Activated naive CD4-positive, alpha-beta T cell treated with anti-CD3 and anti-CD28 coated beads, Interleukin-2, amount 50 U/mL, for 72 hours (primary cell): ENCODE results near the gene ZNF346. TPM values are rescaled to one million over a fixed set of nuclear protein-coding genes. Genes with fewer than 3 reads are reported as not detected.
A peak's percentile ranks its signal among the peaks of the same experiment; 100 is the strongest.
"Not testable (repeated sequence)": the region's sequence is repeated elsewhere in the genome, so short reads cannot be mapped to it uniquely, and the experiment has no call there.

Experiments
- ATAC-seq, 2 donors: fragments of 150-1000 bp; cut with Tn5 transposase; 2 replicates each; pipeline ENCODE4 v1.10.0; 2021; ENCODE audit warnings: mild to moderate bottlenecking in 2 of 2, moderate library complexity in 2 of 2
- DNase-seq, 2 donors: peaks; one replicate each; pipeline ENCODE4 v3.0.0; 2021 to 2022; ENCODE audit warnings: low spot score in 2 of 2
- H3K27ac Mint-ChIP-seq, 2 donors: one replicate each; pipeline ENCODE4 v1.8.0; 2022; ENCODE audit warnings: mild to moderate bottlenecking in 2 of 2, mixed read lengths in 2 of 2
- H3K36me3 Mint-ChIP-seq, 2 donors: one replicate each; pipeline ENCODE4 v1.8.0; 2022; ENCODE audit warnings: mixed read lengths in 2 of 2
- H3K9me3 Mint-ChIP-seq, 2 donors: one replicate each; pipeline ENCODE4 v1.8.0; 2022; ENCODE audit warnings: mixed read lengths in 2 of 2
- total RNA-seq, 2 donors: library from RNA; stranded (reverse); gene quantifications; one replicate each; pipeline ENCODE4 v1.2.3, GENCODE V29; 2022

Gene ZNF346
- total RNA-seq, 2 donors from 2014 or later = 20.7 to 24.3 TPM

- ATAC-seq (no peak), DNase-seq (no peak)
- H3K9me3 Mint-ChIP-seq = no peaks in the 10 kb centered on the region
- no peak overlapping the region for H3K27ac Mint-ChIP-seq
- no peaks in the 10 kb centered on the region for H3K36me3 Mint-ChIP-seq
Observed at GRCh38 chr5:177040814-177041420, 18.4 kb downstream of the ZNF346 start.

GRCh38 chr5:177041936-177042335 is 19.4 kb downstream of the ZNF346 start:
- no peak for ATAC-seq
- no peak overlapping the region for H3K27ac Mint-ChIP-seq
- H3K36me3 Mint-ChIP-seq = no peaks in the 10 kb centered on the region
- no peaks in the 10 kb centered on the region for H3K9me3 Mint-ChIP-seq
- no peak for DNase-seq

- Mint-ChIP-seq H3K27ac (no peak overlapping the region), H3K36me3 (no peaks in the 10 kb centered on the region), H3K9me3 (no peaks in the 10 kb centered on the region)
- ATAC-seq (no peak), DNase-seq (no peak)
Observed at GRCh38 chr5:177043114-177043513, 20.6 kb downstream of the ZNF346 start.

- peak overlapping the region in 1 of 2 donors; percentile 32 for H3K27ac Mint-ChIP-seq
- H3K36me3 Mint-ChIP-seq = no peaks in the 10 kb centered on the region
- no peaks in the 10 kb centered on the region for H3K9me3 Mint-ChIP-seq
- ATAC-seq (no peak), DNase-seq (no peak)
Observed at GRCh38 chr5:177043958-177044357, 21.5 kb downstream of the ZNF346 start.

GRCh38 chr5:177044641-177045040 is 22.1 kb downstream of the ZNF346 start:
- Mint-ChIP-seq H3K9me3 (no peaks in the 10 kb centered on the region), H3K27ac (peak overlapping the region in 1 of 2 donors; percentile 2), H3K36me3 (no peaks in the 10 kb centered on the region)
- DNase-seq (no peak), ATAC-seq (no peak)

GRCh38 chr5:177045631-177046030 is 23.1 kb downstream of the ZNF346 start:
- H3K36me3 Mint-ChIP-seq = no peaks in the 10 kb centered on the region
- DNase-seq = no peak
- ATAC-seq = no peak
- no peak overlapping the region for H3K27ac Mint-ChIP-seq
- no peaks in the 10 kb centered on the region for H3K9me3 Mint-ChIP-seq

GRCh38 chr5:177048531-177048930 is 26.0 kb downstream of the ZNF346 start:
- not testable (repeated sequence) for H3K27ac Mint-ChIP-seq, DNase-seq, H3K9me3 Mint-ChIP-seq, H3K36me3 Mint-ChIP-seq, ATAC-seq

GRCh38 chr5:177049285-177049684 is 26.8 kb downstream of the ZNF346 start:
- ATAC-seq = no peak
- no peaks in the 10 kb centered on the region for H3K9me3 Mint-ChIP-seq
- H3K27ac Mint-ChIP-seq = peak overlapping the region in 1 of 2 donors; percentile 44
- no peak for DNase-seq
- H3K36me3 Mint-ChIP-seq = peaks cover 0 to 5% of the 10 kb centered on the region in 2 donors

- DNase-seq (no peak), ATAC-seq (no peak)
- Mint-ChIP-seq H3K9me3 (no peaks in the 10 kb centered on the region), H3K27ac (no peak overlapping the region), H3K36me3 (no peaks in the 10 kb centered on the region)
Observed at GRCh38 chr5:177064500-177065277, 42.2 kb downstream of the ZNF346 start.

- Mint-ChIP-seq H3K9me3 (no peaks in the 10 kb centered on the region), H3K36me3 (no peaks in the 10 kb centered on the region), H3K27ac (no peak overlapping the region)
- ATAC-seq = no peak
- DNase-seq = no peak
Observed at GRCh38 chr5:177065491-177065890, 43.0 kb downstream of the ZNF346 start.

- Mint-ChIP-seq H3K36me3 (no peaks in the 10 kb centered on the region), H3K9me3 (no peaks in the 10 kb centered on the region), H3K27ac (peak overlapping the region in 1 of 2 donors; percentile 54)
- no peak for DNase-seq
- no peak for ATAC-seq
Observed at GRCh38 chr5:177066224-177066623, 43.7 kb downstream of the ZNF346 start.

GRCh38 chr5:177067503-177067902 is 45.0 kb downstream of the ZNF346 start:
- H3K27ac Mint-ChIP-seq = peak overlapping the region in 1 of 2 donors; percentile 60
- H3K9me3 Mint-ChIP-seq = no peaks in the 10 kb centered on the region
- DNase-seq (no peak), ATAC-seq (no peak)
- H3K36me3 Mint-ChIP-seq = no peaks in the 10 kb centered on the region

GRCh38 chr5:177070536-177071191 is 48.2 kb downstream of the ZNF346 start:
- no peak for DNase-seq
- no peak for ATAC-seq
- H3K27ac Mint-ChIP-seq = no peak overlapping the region
- no peaks in the 10 kb centered on the region for H3K9me3 Mint-ChIP-seq
- peaks cover 0 to 5% of the 10 kb centered on the region in 2 donors for H3K36me3 Mint-ChIP-seq

- ATAC-seq (peak; percentile 60 to 80), DNase-seq (peak in 1 of 2 donors; percentile 76)
- no peak overlapping the region for H3K27ac Mint-ChIP-seq
- no peaks in the 10 kb centered on the region for H3K9me3 Mint-ChIP-seq
- H3K36me3 Mint-ChIP-seq = peaks cover 0 to 5% of the 10 kb centered on the region in 2 donors
Observed at GRCh38 chr5:177071666-177072385, 49.3 kb downstream of the ZNF346 start.

- Mint-ChIP-seq H3K36me3 (peaks cover 0 to 5% of the 10 kb centered on the region in 2 donors), H3K9me3 (no peaks in the 10 kb centered on the region), H3K27ac (peak overlapping the region; percentile 11 to 45)
- DNase-seq = no peak
- ATAC-seq = no peak
Observed at GRCh38 chr5:177077335-177077734, 54.8 kb downstream of the ZNF346 start.

GRCh38 chr5:177079606-177080005 is 57.1 kb downstream of the ZNF346 start:
- ATAC-seq (no peak), DNase-seq (no peak)
- peak overlapping the region in 1 of 2 donors; percentile 57 for H3K27ac Mint-ChIP-seq
- no peaks in the 10 kb centered on the region for H3K9me3 Mint-ChIP-seq
- H3K36me3 Mint-ChIP-seq = no peaks in the 10 kb centered on the region

- ATAC-seq (no peak), DNase-seq (no peak)
- H3K9me3 Mint-ChIP-seq = no peaks in the 10 kb centered on the region
- no peaks in the 10 kb centered on the region for H3K36me3 Mint-ChIP-seq
- H3K27ac Mint-ChIP-seq = peak overlapping the region in 1 of 2 donors; percentile 57
Observed at GRCh38 chr5:177080265-177080664, 57.8 kb downstream of the ZNF346 start.
